Endothelial cell (in vitro differentiated cells): ENCODE data around the gene MKI67. TPM values are rescaled to one million over a fixed set of nuclear protein-coding genes. Genes with fewer than 3 reads are reported as not detected.

Source experiments
- DNase-seq: peaks from one replicate; pipeline ENCODE4 v3.0.0; 2021; ENCODE audit warnings: low spot score
- H3K27ac Mint-ChIP-seq: one replicate; pipeline ENCODE4 v1.8.0; 2021; ENCODE audit warnings: mixed read lengths, inconsistent platforms; ENCODE audit not compliant: unreplicated experiment
- H3K27me3 Mint-ChIP-seq: one replicate; pipeline ENCODE4 v1.8.0; 2021; ENCODE audit warnings: mild to moderate bottlenecking, moderate library complexity, mixed read lengths, inconsistent platforms; ENCODE audit not compliant: unreplicated experiment
- H3K36me3 Mint-ChIP-seq: one replicate; pipeline ENCODE4 v1.8.0; 2021; ENCODE audit warnings: mild to moderate bottlenecking, low read depth, mixed read lengths, inconsistent platforms; ENCODE audit not compliant: unreplicated experiment
- H3K4me1 Mint-ChIP-seq: one replicate; pipeline ENCODE4 v1.8.0; 2021; ENCODE audit warnings: mild to moderate bottlenecking, mixed read lengths, inconsistent platforms; ENCODE audit not compliant: unreplicated experiment
- H3K4me3 Mint-ChIP-seq: one replicate; pipeline ENCODE4 v1.8.0; 2021; ENCODE audit warnings: mild to moderate bottlenecking, mixed read lengths, inconsistent platforms; ENCODE audit not compliant: unreplicated experiment
- H3K9me3 Mint-ChIP-seq: one replicate; pipeline ENCODE4 v1.8.0; 2021; ENCODE audit warnings: mixed read lengths, inconsistent platforms; ENCODE audit not compliant: unreplicated experiment
- CTCF ChIP-seq: fragments of 200-600 bp; sonication (generic); IDR thresholded peaks from one replicate; pipeline ENCODE4 v1.5.0; 2021; ENCODE audit warnings: antibody characterized with exemption; ENCODE audit not compliant: unreplicated experiment
- total RNA-seq: library from RNA; stranded (reverse); fragmentation: NEBNext Ultra II Directional; extraction: Animal tissue kit (Norgen Biotek cat#: 25700); gene quantifications from one replicate; pipeline ENCODE4 v1.2.1, GENCODE V29; 2021; ENCODE audit not compliant: unreplicated experiment

The MKI67 gene
- total RNA-seq, 1 donor from 2014 or later = 19.7 TPM

DNA sequence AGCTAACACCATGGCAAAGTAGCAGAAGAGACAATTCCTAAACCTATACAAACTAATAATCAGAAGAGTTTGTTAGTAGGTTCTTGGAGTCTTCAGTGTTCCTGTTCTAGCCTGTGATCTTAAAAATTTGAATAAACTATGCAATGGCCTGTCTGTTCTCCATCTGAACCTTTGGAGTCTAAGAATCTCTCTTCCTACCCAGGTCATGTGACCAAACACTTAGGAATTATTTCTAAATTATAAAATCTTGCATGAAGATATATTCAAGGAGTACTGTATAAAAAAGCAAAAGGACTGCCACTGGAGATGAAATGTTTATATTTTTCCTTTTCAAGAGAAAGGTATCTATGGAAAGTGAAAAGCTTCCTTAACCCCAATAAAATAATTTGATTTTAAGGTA is 2.4 kb downstream of the MKI67 start:
- Mint-ChIP-seq H3K27ac (no peak overlapping the region), H3K4me1 (peaks cover 10% of the 10 kb centered on the region), H3K36me3 (no peaks in the 10 kb centered on the region), H3K27me3 (peaks cover 1% of the 10 kb centered on the region), H3K9me3 (no peaks in the 10 kb centered on the region), H3K4me3 (peak overlapping the region; percentile 13)
- DNase-seq = no peak
- no peak for TF ChIP-seq CTCF

DNA sequence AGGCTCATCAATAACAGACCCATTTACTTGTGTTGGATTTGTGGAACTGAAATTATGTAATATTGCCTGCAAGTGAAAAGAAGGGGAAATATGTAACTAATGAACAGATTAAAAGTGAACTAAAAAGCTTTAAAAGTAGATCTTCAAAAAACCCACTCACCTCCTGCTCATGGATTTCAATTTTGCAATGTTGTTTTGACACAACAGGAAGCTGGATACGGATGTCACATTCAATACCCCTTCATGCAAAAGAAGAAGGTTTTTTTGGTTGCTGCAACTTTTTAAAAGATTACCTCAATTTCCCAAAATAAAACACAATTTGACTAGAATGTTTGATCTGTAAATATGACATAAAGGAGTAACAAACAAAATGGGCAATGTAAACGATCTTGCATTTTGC is 3.3 kb downstream of the MKI67 start:
- TF ChIP-seq CTCF = no peak
- no peaks in the 10 kb centered on the region for H3K9me3 Mint-ChIP-seq
- H3K27me3 Mint-ChIP-seq = peaks cover 1% of the 10 kb centered on the region
- no peak overlapping the region for H3K27ac Mint-ChIP-seq
- no peaks in the 10 kb centered on the region for H3K36me3 Mint-ChIP-seq
- DNase-seq = no peak
- H3K4me1 Mint-ChIP-seq = peaks cover 10% of the 10 kb centered on the region
- H3K4me3 Mint-ChIP-seq = no peak overlapping the region

- Mint-ChIP-seq H3K27me3 (no peaks in the 10 kb centered on the region), H3K4me1 (peaks cover 10% of the 10 kb centered on the region), H3K27ac (no peak overlapping the region), H3K36me3 (no peaks in the 10 kb centered on the region), H3K4me3 (no peak overlapping the region), H3K9me3 (no peaks in the 10 kb centered on the region)
- DNase-seq = no peak
- no peak for TF ChIP-seq CTCF
Observed at GRCh38 chr10:128121750-128122412, 4.3 kb downstream of the MKI67 start.

DNA sequence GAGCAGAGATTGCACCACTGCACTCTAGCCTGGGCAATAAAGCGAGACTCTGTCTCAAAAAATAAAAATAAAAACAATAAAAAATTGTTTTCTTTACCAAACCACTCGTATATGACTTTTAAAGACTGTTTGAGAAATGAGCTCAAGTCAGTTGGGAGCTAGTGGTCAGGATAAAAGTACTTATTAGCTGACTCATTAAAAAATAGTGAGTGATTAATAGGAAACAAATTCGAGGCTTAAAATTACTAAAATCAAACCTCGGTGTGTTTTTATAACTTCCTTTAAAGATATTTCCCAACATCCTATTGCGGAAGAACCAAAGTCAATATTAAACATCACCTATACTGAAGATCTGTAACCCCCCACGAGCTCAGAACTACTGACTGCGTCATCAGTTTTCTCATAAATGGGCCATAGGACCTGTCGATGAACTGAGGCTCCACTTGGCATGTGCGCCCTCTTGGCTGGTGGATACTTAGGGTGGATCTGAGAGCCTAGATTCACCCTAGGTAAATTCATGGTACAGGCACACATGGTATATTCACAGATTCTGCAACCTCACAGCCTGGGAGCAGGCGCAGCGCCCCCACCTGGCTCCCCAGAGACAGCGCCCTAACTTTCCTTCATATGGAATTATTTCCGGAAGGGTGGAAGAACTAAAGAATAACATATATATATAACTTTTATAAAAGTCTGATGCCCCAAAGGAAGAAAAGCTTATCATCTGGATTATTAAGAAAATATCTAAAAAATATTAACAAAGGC is 9.2 kb downstream of the MKI67 start:
- Mint-ChIP-seq H3K4me1 (no peaks in the 10 kb centered on the region), H3K27me3 (no peaks in the 10 kb centered on the region), H3K27ac (no peak overlapping the region), H3K4me3 (no peak overlapping the region), H3K9me3 (no peaks in the 10 kb centered on the region), H3K36me3 (no peaks in the 10 kb centered on the region)
- TF ChIP-seq CTCF = peak; percentile 57
- DNase-seq = peak; percentile 31

DNA sequence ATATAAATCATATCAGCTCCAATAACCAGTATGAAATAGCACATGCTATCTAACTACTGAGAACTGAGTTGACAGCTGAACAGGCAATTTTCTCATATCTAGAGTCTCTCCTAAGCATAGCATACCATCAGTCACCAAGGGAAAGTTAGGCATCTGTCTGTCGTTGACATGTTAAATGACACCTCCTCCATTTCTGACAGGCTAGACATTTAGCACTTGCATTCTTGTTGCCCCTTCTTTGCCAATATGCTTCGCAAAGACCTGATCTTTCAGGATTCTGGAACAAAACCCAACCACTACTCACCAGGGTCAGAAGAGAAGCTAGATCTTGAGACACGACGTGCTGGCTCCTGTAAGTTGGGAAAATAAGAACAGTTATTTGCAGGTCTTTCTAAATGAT is 10.0 kb downstream of the MKI67 start:
- no peaks in the 10 kb centered on the region for H3K4me1 Mint-ChIP-seq
- no peaks in the 10 kb centered on the region for H3K36me3 Mint-ChIP-seq

More for the DNA sequence above, 10.0 kb downstream of the MKI67 start:
- DNase-seq = no peak
- no peaks in the 10 kb centered on the region for H3K27me3 Mint-ChIP-seq
- no peak for TF ChIP-seq CTCF
- H3K27ac Mint-ChIP-seq = no peak overlapping the region
- H3K4me3 Mint-ChIP-seq = no peak overlapping the region
- no peaks in the 10 kb centered on the region for H3K9me3 Mint-ChIP-seq
